GM19099 (cell line): Measurements from ENCODE around the gene CEP70.

Experiments used
- POLR2A ChIP-seq: IDR thresholded peaks from 3 replicates; pipeline ENCODE4 v1.6.1; 2011; ENCODE audit warnings: low read depth; ENCODE audit not compliant: insufficient read length; ENCODE audit errors: extremely low read depth

Gene CEP70

GRCh38 chr3:138542977-138543376 lies 51.1 kb downstream of the CEP70 start:
- TF ChIP-seq POLR2A: no peak

GRCh38 chr3:138539352-138539751 lies 54.7 kb downstream of the CEP70 start:
- TF ChIP-seq POLR2A: no peak

- TF ChIP-seq POLR2A: no peak
Observed at GRCh38 chr3:138513090-138513843, 80.8 kb downstream of the CEP70 start.

- no peak for TF ChIP-seq POLR2A
Observed at GRCh38 chr3:138511945-138512344, 82.1 kb downstream of the CEP70 start.

- no peak for TF ChIP-seq POLR2A
Observed at GRCh38 chr3:138509586-138509985, 84.5 kb downstream of the CEP70 start.

- TF ChIP-seq POLR2A: no peak
Observed at GRCh38 chr3:138507524-138507923, 86.5 kb downstream of the CEP70 start.

- no peak for TF ChIP-seq POLR2A
Observed at GRCh38 chr3:138498991-138499390, 95.1 kb downstream of the CEP70 start.

GRCh38 chr3:138497851-138498250 lies 96.2 kb downstream of the CEP70 start:
- TF ChIP-seq POLR2A: no peak

GRCh38 chr3:138497021-138497420 lies 97.0 kb downstream of the CEP70 start:
- TF ChIP-seq POLR2A: no peak

- TF ChIP-seq POLR2A: no peak
Observed at GRCh38 chr3:138496436-138496835, 97.6 kb downstream of the CEP70 start.

GRCh38 chr3:138494607-138494929 lies 99.5 kb downstream of the CEP70 start:
- no peak for TF ChIP-seq POLR2A

- no peak for TF ChIP-seq POLR2A
Observed at GRCh38 chr3:138493804-138494606, 100.1 kb downstream of the CEP70 start.

- TF ChIP-seq POLR2A: no peak
Observed at GRCh38 chr3:138492980-138493675, 100.9 kb downstream of the CEP70 start.

GRCh38 chr3:138491971-138492370 lies 102.1 kb downstream of the CEP70 start:
- TF ChIP-seq POLR2A: no peak

- no peak for TF ChIP-seq POLR2A
Observed at GRCh38 chr3:138479438-138479863, 114.6 kb downstream of the CEP70 start.

GRCh38 chr3:138477801-138478200 lies 116.3 kb downstream of the CEP70 start:
- no peak for TF ChIP-seq POLR2A

- TF ChIP-seq POLR2A: no peak
Observed at GRCh38 chr3:138477120-138477519, 116.9 kb downstream of the CEP70 start.

- TF ChIP-seq POLR2A: no peak
Observed at GRCh38 chr3:138476526-138476925, 117.5 kb downstream of the CEP70 start.
